NCI-H2171 treated with DMSO at 0.1 percent for 48 hours (cell line): ENCODE measurements around the gene THPO.
A peak's percentile ranks its signal among the peaks of the same experiment; 100 is the strongest.

Experiments
- DNase-seq: peaks from one replicate; lab custom pipeline; 2025; lab: John Stamatoyannopoulos, UW

THPO gene

GRCh38 chr3:184377882-184378445 is at the start of gene THPO:
Gene THPO (minus strand): TSS chr3:184378207. CDS start chr3:184376259, 1,948 bp downstream.
- no peak for DNase-seq

- no peak for DNase-seq
These were observed 48.7 kb upstream of the THPO start for GRCh38 chr3:184426691-184427141.

- no peak for DNase-seq
These were observed 45.6 kb upstream of the THPO start for GRCh38 chr3:184423561-184423960.

- DNase-seq: no peak
These were observed 41.2 kb upstream of the THPO start for GRCh38 chr3:184419171-184419570.

DNA sequence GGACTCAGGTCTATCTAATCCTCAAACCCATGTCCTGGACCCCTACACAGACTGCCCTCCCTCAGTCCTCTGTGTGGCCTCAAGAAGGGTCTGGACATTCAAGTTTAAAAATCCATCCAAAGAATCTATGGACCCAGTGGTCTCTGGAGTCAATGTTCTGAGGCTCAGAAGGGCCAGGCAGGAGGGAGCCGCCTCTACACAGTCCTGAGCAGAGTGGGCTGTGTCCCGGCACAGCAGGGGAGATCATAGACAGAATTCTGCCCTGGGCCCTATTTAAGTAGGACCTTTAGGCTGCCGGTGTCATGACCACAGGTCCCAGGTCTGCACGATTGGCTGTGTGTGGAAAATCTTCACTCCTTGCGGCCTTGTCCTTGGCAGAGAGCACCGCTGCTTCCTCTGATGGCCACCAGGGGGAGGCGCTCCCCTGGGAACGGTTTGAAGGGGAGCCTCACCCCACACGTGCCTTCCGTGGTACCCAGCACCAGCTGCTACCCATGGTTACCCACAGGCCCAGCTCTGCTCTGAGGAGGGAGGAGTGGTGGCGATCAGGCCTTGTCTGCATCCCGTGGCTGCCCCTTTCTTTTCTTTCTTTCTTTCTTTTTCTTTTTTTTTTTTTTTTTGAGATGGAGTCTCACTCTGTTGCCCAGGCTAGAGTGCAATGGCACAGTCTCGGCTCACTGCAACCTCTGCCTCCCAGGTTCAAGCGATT is 39.8 kb upstream of the THPO start:
- DNase-seq: peak; percentile 50

DNA sequence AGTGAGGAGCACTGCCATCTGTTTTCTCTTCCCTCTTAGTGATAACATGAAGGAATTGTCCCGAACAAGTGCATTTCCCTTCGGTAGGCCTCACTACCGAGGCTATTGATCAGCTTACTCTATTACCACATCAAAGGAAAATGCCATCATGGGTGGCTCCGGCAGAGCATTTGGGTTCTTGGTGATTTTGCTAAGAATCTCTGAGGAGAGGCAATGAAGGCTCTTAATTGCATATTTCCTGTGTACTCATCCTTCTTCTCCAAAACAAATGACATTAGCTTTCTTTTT is 37.1 kb upstream of the THPO start:
- DNase-seq: no peak

GRCh38 chr3:184414418-184415202 is 36.6 kb upstream of the THPO start:
- no peak for DNase-seq

DNA sequence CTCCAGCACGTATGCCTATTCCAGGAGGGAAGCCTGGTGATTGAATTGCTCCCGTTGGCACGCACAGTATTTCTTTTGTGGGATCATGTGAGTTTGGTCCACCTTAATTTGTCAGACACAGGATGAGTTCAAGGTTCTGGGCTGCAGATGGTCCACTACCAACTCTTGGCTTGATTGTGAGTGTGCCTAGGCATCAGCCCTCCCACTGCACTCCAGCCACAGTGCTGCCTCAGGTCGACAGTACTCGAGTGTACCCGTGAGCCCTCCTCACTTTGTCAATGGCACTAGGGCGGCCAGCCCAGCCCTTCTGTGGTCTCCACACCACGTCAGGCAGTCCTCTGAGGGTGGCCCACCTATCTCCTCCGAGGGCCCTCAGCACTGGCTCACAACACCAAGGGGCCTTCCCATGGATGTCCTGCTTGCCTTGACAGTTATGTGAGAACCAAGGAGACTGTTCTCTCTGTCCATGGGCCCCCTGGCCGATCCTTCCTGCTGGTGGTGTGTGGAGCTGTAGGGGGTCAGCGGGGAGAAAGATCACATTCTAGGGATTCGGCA is 32.0 kb upstream of the THPO start:
- no peak for DNase-seq

DNA sequence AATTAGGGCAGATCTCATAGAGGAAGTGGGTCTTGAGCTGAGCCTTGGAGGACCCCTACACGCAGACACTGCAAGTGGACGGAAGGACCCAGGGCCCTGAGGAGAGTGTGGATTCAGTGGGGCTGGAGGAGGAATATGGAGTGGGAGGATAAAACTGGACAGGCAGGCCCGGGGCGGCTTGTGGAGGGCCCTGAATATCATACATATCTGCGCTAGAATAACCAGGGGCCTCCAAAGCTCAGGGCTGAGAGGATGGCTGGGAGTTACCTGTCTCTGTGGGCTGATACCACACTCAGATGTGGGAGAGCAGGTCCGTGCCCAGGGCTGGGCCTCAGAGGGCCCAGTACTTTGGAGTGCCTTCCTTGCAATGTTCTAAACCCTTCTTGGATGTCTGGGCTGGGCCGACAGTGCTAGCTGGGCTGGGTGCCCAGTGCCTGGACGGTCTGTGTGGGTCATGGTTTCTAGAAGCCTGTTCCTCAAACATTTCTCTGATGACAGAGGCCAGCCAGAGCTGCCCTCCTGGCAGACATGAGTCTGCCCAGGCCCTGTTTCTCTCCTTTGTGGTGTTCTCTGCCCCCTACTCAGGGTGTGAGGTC is 31.4 kb upstream of the THPO start:
- DNase-seq: no peak

DNA sequence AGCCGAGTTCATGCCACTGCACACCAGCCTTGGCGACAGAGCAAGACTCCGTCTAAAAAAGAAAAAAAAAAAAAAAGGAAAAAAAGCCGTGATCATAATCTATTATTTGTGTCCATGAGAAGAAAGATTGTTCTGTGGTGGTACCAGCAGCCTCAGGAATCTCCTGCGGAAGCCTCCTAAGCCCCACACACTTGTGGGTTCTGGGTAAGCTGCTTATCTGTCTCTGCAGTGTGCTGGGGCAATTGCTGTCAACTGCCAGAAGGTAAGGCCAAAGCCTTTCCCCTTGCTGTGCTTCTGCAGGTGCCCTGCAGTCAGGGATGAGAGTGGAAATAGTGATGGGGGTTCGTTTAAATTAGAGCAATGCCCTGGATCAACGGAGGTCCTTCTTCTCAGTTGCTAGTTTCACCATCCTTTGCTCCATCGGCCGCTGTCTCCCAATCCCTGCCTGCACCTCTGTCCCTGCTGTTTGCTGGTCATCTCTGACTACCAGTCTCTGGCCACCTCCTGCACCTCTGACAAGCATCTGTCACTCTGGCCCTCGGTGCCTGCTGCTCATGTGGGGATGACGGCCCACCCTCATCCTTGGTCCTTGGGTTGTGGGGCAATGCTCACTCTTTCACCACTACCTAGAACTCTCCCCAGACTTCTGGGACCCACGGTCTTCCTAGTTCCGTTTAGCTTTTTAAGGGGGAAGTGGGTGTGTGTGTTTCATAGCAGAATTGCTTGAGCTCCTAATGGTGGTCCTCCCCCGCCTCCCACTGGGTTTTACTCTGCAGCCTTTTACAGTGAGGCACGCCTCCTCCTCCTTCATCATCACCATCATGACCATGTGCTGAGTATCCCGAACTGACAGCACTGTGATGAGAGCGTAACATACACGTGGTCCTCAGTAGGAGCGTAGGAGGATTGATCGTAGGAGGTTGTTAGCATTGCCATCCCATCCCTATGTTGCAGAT is 27.3 kb upstream of the THPO start:
- no peak for DNase-seq

DNA sequence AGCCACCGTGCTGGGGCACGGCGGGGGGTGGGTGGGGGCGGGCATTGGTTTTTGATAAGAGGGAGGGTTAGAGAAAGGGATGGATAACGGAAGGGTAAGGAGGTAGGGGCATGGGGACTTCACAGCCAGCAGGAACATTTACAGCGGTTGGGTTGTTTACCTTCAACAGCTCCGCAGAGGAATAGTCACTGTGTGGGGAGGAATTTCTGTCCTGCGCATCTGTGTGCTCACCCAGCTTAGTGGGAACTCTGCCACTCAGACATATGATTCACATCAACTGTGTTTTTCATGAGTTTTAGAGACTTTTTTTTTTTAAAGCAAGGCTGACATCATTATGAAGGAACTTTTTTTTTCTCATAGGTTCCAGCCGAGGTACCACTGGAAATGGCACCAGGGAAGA is 21.4 kb upstream of the THPO start:
- no peak for DNase-seq

DNA sequence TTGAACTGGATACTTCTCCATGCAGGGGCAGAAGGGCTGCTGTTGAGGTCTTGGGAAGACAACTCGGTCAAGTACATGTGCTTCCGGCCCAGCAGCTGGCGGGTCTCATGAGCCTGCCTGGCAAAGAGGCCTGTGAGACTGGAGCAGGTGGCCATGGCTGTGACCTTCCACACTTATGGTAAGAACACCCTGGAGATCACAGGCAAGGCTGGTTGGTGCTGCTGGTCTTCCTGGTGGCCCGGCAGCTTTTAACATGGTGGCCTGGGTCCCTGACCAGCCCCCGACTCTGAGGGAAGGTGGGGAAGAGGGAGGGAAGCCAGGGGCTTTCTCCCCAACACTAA is 17.3 kb upstream of the THPO start:
- DNase-seq: no peak

GRCh38 chr3:184391266-184391665 is 13.3 kb upstream of the THPO start:
- no peak for DNase-seq

DNA sequence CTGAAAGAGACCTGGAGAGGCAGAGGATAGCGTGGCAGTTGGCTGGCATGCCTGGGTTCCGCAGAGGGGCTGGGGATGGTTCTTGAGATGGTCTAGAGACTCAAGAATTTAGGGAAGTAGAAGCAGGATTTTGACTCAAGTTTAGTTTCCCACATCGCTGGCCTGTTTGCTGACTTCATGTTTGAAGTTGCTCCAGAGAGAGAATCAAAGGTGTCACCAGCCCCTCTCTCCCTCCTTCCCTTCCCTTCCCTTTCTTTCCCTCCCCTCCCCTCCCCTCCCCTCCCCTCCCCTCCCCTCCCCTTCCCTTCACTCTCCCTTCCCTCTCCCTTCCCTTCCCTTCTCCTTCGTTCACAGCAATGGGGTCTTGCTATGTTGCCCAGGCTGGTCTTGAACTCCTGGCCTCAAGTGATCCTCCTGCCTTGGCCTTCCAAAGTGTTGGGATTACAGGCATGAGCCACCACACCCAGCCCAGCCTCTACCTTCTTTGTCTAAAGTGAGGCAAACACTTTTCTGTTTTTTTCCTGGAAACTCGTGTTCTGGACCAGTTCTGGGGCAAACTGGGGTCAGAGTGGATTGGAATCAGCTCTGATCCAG is 12.0 kb upstream of the THPO start:
- no peak for DNase-seq

DNA sequence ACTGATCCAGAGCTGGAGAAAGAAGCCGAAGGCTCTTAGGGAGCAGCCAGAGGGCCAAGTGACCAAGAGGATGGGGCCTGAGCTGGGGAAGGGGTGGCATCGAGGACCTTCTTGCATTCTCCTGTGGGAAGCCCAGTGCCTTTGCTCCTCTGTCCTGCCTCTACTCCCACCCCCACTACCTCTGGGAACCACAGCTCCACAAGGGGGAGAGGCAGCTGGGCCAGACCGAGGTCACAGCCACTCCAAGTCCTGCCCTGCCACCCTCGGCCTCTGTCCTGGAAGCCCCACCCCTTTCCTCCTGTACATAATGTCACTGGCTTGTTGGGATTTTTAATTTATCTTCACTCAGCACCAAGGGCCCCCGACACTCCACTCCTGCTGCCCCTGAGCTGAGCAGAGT is 11.4 kb upstream of the THPO start:
- DNase-seq: no peak

GRCh38 chr3:184388936-184389230 is 10.9 kb upstream of the THPO start:
- no peak for DNase-seq

DNA sequence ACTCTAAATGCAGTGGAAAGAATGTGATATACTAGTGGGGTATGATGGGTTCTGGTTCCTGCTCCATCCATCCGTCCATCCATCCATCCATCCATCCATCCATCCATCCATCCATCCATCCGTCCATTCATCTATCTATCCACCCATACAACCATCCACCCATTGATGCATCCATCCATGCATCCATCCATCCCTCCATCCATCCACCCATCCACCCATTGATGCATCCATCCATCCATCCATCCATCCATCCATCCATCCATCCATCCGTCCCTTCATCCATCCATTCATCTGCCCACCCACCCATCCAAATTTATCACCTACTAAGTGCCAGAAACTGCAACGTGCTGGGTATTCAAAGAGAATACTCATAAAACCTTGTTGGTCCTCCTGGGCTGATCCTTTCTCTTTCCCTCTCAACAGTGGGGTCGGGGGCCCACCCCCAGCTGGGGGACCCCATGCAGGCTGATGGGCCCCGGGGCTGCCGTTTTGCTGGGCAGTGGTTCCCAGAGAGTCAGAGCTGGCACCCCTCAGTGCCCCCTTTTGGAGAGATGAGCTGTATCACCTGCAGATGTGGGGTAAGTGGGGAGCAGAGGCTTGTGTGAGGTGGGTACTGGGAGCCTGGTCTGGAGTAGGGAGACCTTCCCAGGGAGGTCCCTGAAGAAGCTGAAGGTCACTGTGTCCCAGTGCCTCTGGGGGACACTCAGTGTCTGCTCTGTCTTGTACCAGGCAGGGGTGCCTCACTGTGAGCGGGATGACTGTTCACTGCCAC is 10.3 kb upstream of the THPO start:
- DNase-seq: no peak

DNA sequence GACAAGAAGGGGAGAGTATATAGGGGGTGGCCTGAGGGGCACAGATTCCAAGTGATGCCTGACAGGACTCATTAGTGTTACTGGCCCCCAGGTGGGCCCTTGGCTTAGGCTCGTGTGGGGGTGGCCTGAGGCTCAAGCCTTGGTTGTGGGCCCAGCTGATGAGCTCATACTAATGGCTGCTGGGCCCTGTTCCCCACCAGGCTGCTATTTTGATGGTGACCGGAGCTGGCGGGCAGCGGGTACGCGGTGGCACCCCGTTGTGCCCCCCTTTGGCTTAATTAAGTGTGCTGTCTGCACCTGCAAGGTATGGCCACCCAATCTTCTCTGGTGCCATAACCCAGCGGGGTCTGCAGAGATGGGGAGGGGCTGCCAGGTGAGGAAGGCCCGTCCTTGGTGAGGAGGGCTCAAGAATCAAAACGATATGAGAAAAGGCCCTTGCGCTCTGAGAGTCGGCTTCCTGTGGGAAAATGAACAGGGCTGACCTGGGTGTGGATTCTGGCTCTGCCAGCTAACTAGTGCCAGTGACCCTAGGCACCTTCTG is 9.2 kb upstream of the THPO start:
- DNase-seq: no peak

DNA sequence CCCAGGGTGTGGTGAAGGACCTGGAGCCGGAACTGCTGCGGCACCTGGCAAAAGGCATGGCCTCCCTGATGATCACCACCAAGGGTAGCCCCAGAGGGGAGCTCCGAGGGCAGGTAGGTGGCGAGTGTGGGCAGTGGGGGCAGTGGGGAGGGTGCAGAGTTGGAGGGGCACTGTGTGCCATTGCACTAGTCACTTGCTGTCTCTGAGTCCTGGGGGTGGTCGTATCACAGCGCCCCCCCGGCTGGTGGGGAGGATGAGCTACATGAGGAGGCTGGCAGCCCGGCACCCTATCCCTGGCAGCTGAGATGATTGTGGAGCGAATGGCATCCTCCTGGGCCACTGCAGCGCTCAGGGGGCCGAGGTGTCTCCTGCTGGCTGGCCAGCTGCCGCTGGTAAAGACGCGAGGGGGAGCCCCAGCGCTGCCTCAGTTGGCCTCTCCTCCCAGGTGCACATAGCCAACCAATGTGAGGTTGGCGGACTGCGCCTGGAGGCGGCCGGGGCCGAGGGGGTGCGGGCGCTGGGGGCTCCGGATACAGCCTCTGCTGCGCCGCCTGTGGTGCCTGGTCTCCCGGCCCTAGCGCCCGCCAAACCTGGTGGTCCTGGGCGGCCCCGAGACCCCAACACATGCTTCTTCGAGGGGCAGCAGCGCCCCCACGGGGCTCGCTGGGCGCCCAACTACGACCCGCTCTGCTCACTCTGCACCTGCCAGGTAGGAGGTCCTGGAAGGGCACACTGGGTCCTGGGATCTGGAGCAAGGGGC is 8.2 kb upstream of the THPO start:
- no peak for DNase-seq
